Naive thymus-derived CD4-positive, alpha-beta T cell (primary cell): Measurements from ENCODE around the gene HOXA3. TPM values are rescaled to one million over a fixed set of nuclear protein-coding genes. Genes with fewer than 3 reads are reported as not detected.

Experiments
- ATAC-seq: fragments of 150-1000 bp; cut with Tn5 transposase; 2 replicates; pipeline ENCODE4 v1.10.0; 2021; ENCODE audit warnings: mild to moderate bottlenecking, moderate library complexity
- CTCF ChIA-PET: fragments of 350-600 bp; sonication (Branson Sonifier 250); formaldehyde crosslinking; loops from one replicate; lab custom pipeline; 2021; ENCODE audit warnings: antibody characterized with exemption; lab: Charles Lee
- POLR2A ChIA-PET: fragments of 350-600 bp; sonication (Branson Sonifier 250); formaldehyde crosslinking; loops from one replicate; lab custom pipeline; 2021; ENCODE audit warnings: antibody characterized with exemption, inconsistent platforms; lab: Charles Lee
- DNase-seq, 9 donors: peaks; one replicate each; pipeline versions ENCODE4 v3.0.0 to v3.0.0-alpha.2; 2020 to 2022; ENCODE audit warnings: mixed read lengths in 1 of 9
- H3K27ac ChIP-seq: one replicate; pipeline ENCODE4 v1.7.0; 2013; ENCODE audit warnings: mild to moderate bottlenecking, low read depth, low read length, moderate library complexity
- H3K27me3 ChIP-seq, 2 donors: one replicate each; pipeline ENCODE4 v1.7.0; 2013; ENCODE audit warnings: low read length in 2 of 2, mild to moderate bottlenecking in 2 of 2, moderate library complexity in 2 of 2; ENCODE audit not compliant: control insufficient read depth in 2 of 2, insufficient read depth in 2 of 2
- H3K36me3 ChIP-seq, 3 experiments: 1 replicate in 2 of 3; 2 replicates in 1 of 3; pipeline ENCODE4 v1.7.0; 2013; ENCODE audit warnings: low read length in 3 of 3, mild to moderate bottlenecking in 3 of 3, moderate library complexity in 1 of 3; ENCODE audit not compliant: insufficient read depth in 3 of 3, control insufficient read depth in 2 of 3
- H3K4me1 ChIP-seq, 2 donors: one replicate each; pipeline ENCODE4 v1.7.0; 2013; ENCODE audit warnings: low read length in 2 of 2, mild to moderate bottlenecking in 2 of 2, moderate library complexity in 1 of 2; ENCODE audit not compliant: control insufficient read depth in 2 of 2, insufficient read depth in 2 of 2
- H3K4me3 ChIP-seq: 2 replicates; pipeline ENCODE4 v1.7.0; 2013; ENCODE audit warnings: mild to moderate bottlenecking, low read length
- H3K9me3 ChIP-seq, 3 experiments: 1 replicate in 2 of 3; 2 replicates in 1 of 3; pipeline ENCODE4 v1.7.0; 2013; ENCODE audit warnings: low read length in 3 of 3; ENCODE audit not compliant: control insufficient read depth in 2 of 3
- H3K27ac Mint-ChIP-seq, 9 donors: one replicate each; pipeline ENCODE4 v1.8.0; 2020 to 2022; ENCODE audit warnings: mixed read lengths in 9 of 9, mild to moderate bottlenecking in 8 of 9, moderate library complexity in 5 of 9, inconsistent platforms in 2 of 9
- H3K27me3 Mint-ChIP-seq, 5 donors: one replicate each; pipeline ENCODE4 v1.8.0; 2021 to 2022; ENCODE audit warnings: mixed read lengths in 5 of 5, mild to moderate bottlenecking in 1 of 5
- H3K36me3 Mint-ChIP-seq, 5 donors: one replicate each; pipeline ENCODE4 v1.8.0; 2020 to 2022; ENCODE audit warnings: mixed read lengths in 5 of 5, mild to moderate bottlenecking in 3 of 5, inconsistent platforms in 1 of 5
- H3K4me1 Mint-ChIP-seq, 7 donors: one replicate each; pipeline ENCODE4 v1.8.0; 2020 to 2022; ENCODE audit warnings: mixed read lengths in 7 of 7, mild to moderate bottlenecking in 3 of 7, inconsistent platforms in 1 of 7
- H3K4me3 Mint-ChIP-seq, 10 donors: one replicate each; pipeline ENCODE4 v1.8.0; 2020 to 2022; ENCODE audit warnings: mild to moderate bottlenecking in 10 of 10, mixed read lengths in 10 of 10, moderate library complexity in 6 of 10, inconsistent platforms in 2 of 10
- H3K9me3 Mint-ChIP-seq, 11 donors: one replicate each; pipeline ENCODE4 v1.8.0; 2020 to 2022; ENCODE audit warnings: mixed read lengths in 11 of 11, mild to moderate bottlenecking in 4 of 11, inconsistent platforms in 1 of 11, moderate library complexity in 1 of 11
- intact Hi-C, 2 donors: fragments of 100-400 bp; cut with micrococcal nuclease; formaldehyde crosslinking; loops; one replicate each; pipeline ENCODE4 v1.15.1; 2023
- polyA plus RNA-seq, 2 donors: library from polyadenylated mRNA; unstranded; fragments of 300-500 nt; fragmentation: Illumina TruSeq; gene quantifications; one replicate each; pipeline ENCODE4 v1.2.3, GENCODE V29; 2021
- total RNA-seq, 6 experiments: library from RNA in 5 of 6; stranded (reverse) in 5 of 6; gene quantifications; 1 replicate in 5 of 6; 2 replicates in 1 of 6; pipeline ENCODE4 v1.2.3 and lab custom pipeline; 2021 to 2026

HOXA3 gene
- total and polyA plus RNA-seq, 7 experiments from 2014 or later: 0.12 TPM; not detected in 6

DNA sequence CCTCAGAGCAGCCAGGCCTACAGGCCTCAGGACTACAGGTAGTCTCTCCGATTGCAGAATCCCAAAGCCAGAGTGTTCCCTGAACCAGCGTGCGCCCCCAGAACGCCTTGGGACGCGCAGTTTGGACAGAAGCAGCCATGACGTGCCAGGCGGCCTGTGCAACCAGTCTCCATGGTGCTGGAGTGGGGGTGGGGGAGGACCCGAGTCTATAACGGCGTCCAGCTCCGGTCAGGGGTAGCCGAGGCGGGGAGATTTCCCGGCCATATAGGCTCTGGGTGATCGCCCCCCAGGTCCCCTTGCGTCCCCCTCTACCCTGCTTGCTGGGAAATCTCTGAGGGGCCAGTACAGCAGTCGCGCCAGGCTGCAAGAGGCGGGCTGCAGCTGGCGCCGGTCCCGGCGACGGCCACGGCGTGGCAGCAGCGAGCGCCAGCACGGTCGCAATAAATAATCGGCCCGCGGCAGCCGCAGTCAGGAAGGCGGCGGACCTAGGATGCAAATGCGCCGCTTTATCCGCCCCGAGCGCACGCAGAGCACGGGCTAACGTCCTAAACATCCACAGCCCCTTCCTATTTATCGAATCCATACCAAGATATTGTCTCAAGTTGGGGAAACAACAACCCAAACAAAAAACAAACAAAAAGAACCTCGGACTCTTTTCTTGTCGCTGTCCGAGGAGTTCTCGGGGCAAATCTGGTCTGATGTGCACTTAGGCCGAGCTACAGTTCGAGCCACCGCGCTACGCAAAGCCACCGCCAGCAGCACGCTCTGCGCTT lies 1.6 kb downstream of the HOXA3 start:
- Mint-ChIP-seq H3K9me3 (peaks cover 0 to 4% (median 0%) of the 10 kb centered on the region in 11 donors), H3K4me1 (peaks cover 18 to 65% (median 47%) of the 10 kb centered on the region in 7 donors)

GRCh38 chr7:27149842-27150567 lies 2.4 kb downstream of the HOXA3 start:
- Histone ChIP-seq H3K27me3 (peaks cover 44 to 66% of the 10 kb centered on the region in 2 donors), H3K36me3 (no peaks in the 10 kb centered on the region), H3K4me1 (peaks cover 26 to 37% of the 10 kb centered on the region in 2 donors), H3K27ac (no peak overlapping the region), H3K9me3 (no peaks in the 10 kb centered on the region), H3K4me3 (peak overlapping the region; percentile 75)
- CTCF ChIA-PET: interaction anchor here (0.6 to 4.2 kb wide), 9 partner anchors 9 to 463 kb away, joined by 3 to 42 read pairs (median 3); no protein-coding TSS in a partner anchor
- Mint-ChIP-seq H3K27ac (peak overlapping the region in 1 of 9 donors; percentile 38), H3K9me3 (peaks cover 0 to 3% (median 0%) of the 10 kb centered on the region in 11 donors), H3K4me1 (peaks cover 16 to 58% (median 40%) of the 10 kb centered on the region in 7 donors), H3K4me3 (peak overlapping the region; percentile 29 to 80 (median 77)), H3K36me3 (peaks cover 0 to 3% (median 0%) of the 10 kb centered on the region in 5 donors), H3K27me3 (peaks cover 78 to 90% (median 85%) of the 10 kb centered on the region in 5 donors)
- intact Hi-C loops: loop anchor here (1.0 to 5.0 kb wide), 3 partner anchors 11 to 51 kb away; partner anchors contain the start of gene HOXA11 (in 2 of the 2)
- DNase-seq (no peak), ATAC-seq (no peak)
- POLR2A ChIA-PET: interaction anchor here (0.7 kb wide), 1 partner anchor 56 kb away, joined by 3 read pairs; no protein-coding TSS in a partner anchor

More for the DNA sequence above, 1.6 kb downstream of the HOXA3 start:
- Histone ChIP-seq H3K9me3 (no peaks in the 10 kb centered on the region), H3K36me3 (no peaks in the 10 kb centered on the region), H3K4me1 (peaks cover 34 to 44% of the 10 kb centered on the region in 2 donors), H3K27ac (no peak overlapping the region), H3K27me3 (peaks cover 52 to 73% of the 10 kb centered on the region in 2 donors), H3K4me3 (peak overlapping the region; percentile 75)
- Mint-ChIP-seq H3K27ac (peak overlapping the region in 2 of 9 donors; percentile 32 to 79), H3K36me3 (peaks cover 0 to 3% (median 0%) of the 10 kb centered on the region in 5 donors), H3K27me3 (peaks cover 81 to 93% (median 90%) of the 10 kb centered on the region in 5 donors), H3K4me3 (peak overlapping the region; percentile 47 to 80 (median 77))
- POLR2A ChIA-PET: no interaction called here
- DNase-seq: peak in 8 of 9 donors; percentile 34 to 74 (median 62)
- intact Hi-C loops: loop anchor here (1.0 to 5.0 kb wide), 3 partner anchors 11 to 52 kb away; partner anchors contain the start of gene HOXA11 (in 2 of the 2)
- CTCF ChIA-PET: interaction anchor here (0.6 to 4.2 kb wide), 5 partner anchors 8 to 1018 kb away, joined by 3 to 42 read pairs (median 4); no protein-coding TSS in a partner anchor
- peak; percentile 89 for ATAC-seq

- no peak for ATAC-seq
- POLR2A ChIA-PET: interaction anchor here (0.7 to 0.8 kb wide), 2 partner anchors 20 to 57 kb away, joined by 3 read pairs; no protein-coding TSS in a partner anchor
- peaks cover 23 to 28% of the 10 kb centered on the region in 2 donors for H3K4me1 ChIP-seq
- CTCF ChIA-PET: interaction anchor here (0.6 to 4.2 kb wide), 7 partner anchors 10 to 765 kb away, joined by 3 to 42 read pairs (median 3); no protein-coding TSS in a partner anchor
- no peaks in the 10 kb centered on the region for H3K9me3 ChIP-seq
- no peak overlapping the region for H3K27ac Mint-ChIP-seq
- no peak for DNase-seq
- H3K9me3 Mint-ChIP-seq: peaks cover 0 to 3% (median 0%) of the 10 kb centered on the region in 11 donors
- no peak overlapping the region for H3K27ac ChIP-seq
- H3K36me3 Mint-ChIP-seq: peaks cover 0 to 3% (median 0%) of the 10 kb centered on the region in 5 donors
- no peak overlapping the region for H3K4me3 ChIP-seq
- H3K36me3 ChIP-seq: no peaks in the 10 kb centered on the region
- peak overlapping the region in 4 of 10 donors; percentile 26 to 82 (median 68) for H3K4me3 Mint-ChIP-seq
- peaks cover 10 to 48% (median 32%) of the 10 kb centered on the region in 7 donors for H3K4me1 Mint-ChIP-seq
- peaks cover 70 to 86% (median 75%) of the 10 kb centered on the region in 5 donors for H3K27me3 Mint-ChIP-seq
- peaks cover 35 to 56% of the 10 kb centered on the region in 2 donors for H3K27me3 ChIP-seq
- intact Hi-C loops: no loop called here
These were observed 3.4 kb downstream of the HOXA3 start for GRCh38 chr7:27148756-27149641.

- peaks cover 10 to 43% (median 28%) of the 10 kb centered on the region in 7 donors for H3K4me1 Mint-ChIP-seq
- CTCF ChIA-PET: interaction anchor here (1.1 to 4.2 kb wide), 2 partner anchors 14 to 28 kb away, joined by 4 to 42 read pairs; no protein-coding TSS in a partner anchor
- Histone ChIP-seq H3K36me3 (no peaks in the 10 kb centered on the region), H3K9me3 (no peaks in the 10 kb centered on the region), H3K27ac (no peak overlapping the region), H3K4me3 (no peak overlapping the region), H3K4me1 (peaks cover 23 to 28% of the 10 kb centered on the region in 2 donors), H3K27me3 (peaks cover 28 to 48% of the 10 kb centered on the region in 2 donors)
- POLR2A ChIA-PET: interaction anchor here (1.2 kb wide), 1 partner anchor 9 kb away, joined by 3 read pairs; no protein-coding TSS in a partner anchor
- H3K27ac Mint-ChIP-seq: peak overlapping the region in 3 of 9 donors; percentile 42 to 62 (median 45)
- DNase-seq (no peak), ATAC-seq (no peak)
- peak overlapping the region in 9 of 10 donors; percentile 56 to 82 (median 69) for H3K4me3 Mint-ChIP-seq
- H3K36me3 Mint-ChIP-seq: peaks cover 0 to 3% (median 0%) of the 10 kb centered on the region in 5 donors
- H3K9me3 Mint-ChIP-seq: peaks cover 0 to 3% (median 0%) of the 10 kb centered on the region in 11 donors
- H3K27me3 Mint-ChIP-seq: peaks cover 61 to 81% (median 68%) of the 10 kb centered on the region in 5 donors
- intact Hi-C loops: no loop called here
These were observed 4.2 kb downstream of the HOXA3 start for GRCh38 chr7:27148031-27148755.
